A549 (cell line): Measurements from ENCODE around the gene ZNF675.

ENCODE experiments used
- CTCF ChIP-seq: fragments of >200 bp; sonication (Bioruptor Twin); formaldehyde crosslinking; IDR thresholded peaks from 3 replicates; pipeline ENCODE4 v1.5.1; 2016
- ZC3H11A ChIP-seq: fragments of 450-650 bp; IDR thresholded peaks from 2 replicates; pipeline ENCODE4 v1.6.1; 2014; ENCODE audit warnings: antibody characterized with exemption, mild to moderate bottlenecking

- TF ChIP-seq CTCF (no peak), ZC3H11A (no peak)
Observed at GRCh38 chr19:23706657-23707056, 19.6 kb upstream of the ZNF675 start.
